ENCODE measurements around the gene IL6R. TPM values are rescaled to one million over a fixed set of nuclear protein-coding genes. Genes with fewer than 3 reads are reported as not detected.

Gene IL6R
- total RNA-seq, 1 donor from 2014 or later, result 2.2 TPM

- H3K4me1 ChIP-seq (ENCODE audit: insufficient read depth, low read length), result peaks cover 29% of the 10 kb centered on the region
Observed at GRCh38 chr1:154425172-154425571, 20.0 kb downstream of the IL6R start.

GRCh38 chr1:154427173-154428139 lies 22.3 kb downstream of the IL6R start:
- no peaks in the 10 kb centered on the region for H3K36me3 ChIP-seq (ENCODE audit: insufficient read depth, low read length)
- TF ChIP-seq EZH2 (IDR thresholded peaks at IDR 0.05; ENCODE audit: insufficient read depth, low read length), result no peak
- Mint-ChIP-seq H3K4me1 (ENCODE audit: low read depth, unreplicated experiment) (peaks cover 24% of the 10 kb centered on the region), H3K27ac (ENCODE audit: unreplicated experiment) (no peak overlapping the region), H3K4me3 (ENCODE audit: unreplicated experiment) (no peak overlapping the region), H3K27me3 (ENCODE audit: low read depth, unreplicated experiment) (peaks cover 7% of the 10 kb centered on the region), H3K9me3 (ENCODE audit: unreplicated experiment) (peaks cover 2% of the 10 kb centered on the region), H3K36me3 (ENCODE audit: low read depth, unreplicated experiment) (no peaks in the 10 kb centered on the region)
- no peaks in the 10 kb centered on the region for H4K20me1 ChIP-seq (ENCODE audit: insufficient read depth, low read length)
- H3K4me3 ChIP-seq (ENCODE audit: insufficient read depth, low read depth, low read length), result no peak overlapping the region
- no peak overlapping the region for H2AFZ ChIP-seq (ENCODE audit: low read depth, low read length)
- no peaks in the 10 kb centered on the region for H3K79me2 ChIP-seq (ENCODE audit: insufficient read depth, low read length)
- peak; percentile 32 for DNase-seq (ENCODE audit: low read depth)
- H3K9ac ChIP-seq (ENCODE audit: low read length), result no peak overlapping the region
- no peaks in the 10 kb centered on the region for H3K9me3 ChIP-seq (ENCODE audit: insufficient read depth, low read depth, low read length)
- no peak for FAIRE-seq
- no peak overlapping the region for H3K27ac ChIP-seq (ENCODE audit: low read depth, low read length)
- H3K4me1 ChIP-seq (ENCODE audit: insufficient read depth, low read length), result peaks cover 37% of the 10 kb centered on the region
- no peak overlapping the region for H3K4me2 ChIP-seq (ENCODE audit: low read length)
- H3K27me3 ChIP-seq (ENCODE audit: insufficient read depth, low read length), result peaks cover 5% of the 10 kb centered on the region

More at GRCh38 chr1:154425172-154425571, 20.0 kb downstream of the IL6R start:
- Mint-ChIP-seq H3K27me3 (ENCODE audit: low read depth, unreplicated experiment) (peaks cover 9% of the 10 kb centered on the region), H3K9me3 (ENCODE audit: unreplicated experiment) (peaks cover 2% of the 10 kb centered on the region), H3K36me3 (ENCODE audit: low read depth, unreplicated experiment) (no peaks in the 10 kb centered on the region), H3K4me3 (ENCODE audit: unreplicated experiment) (no peak overlapping the region), H3K4me1 (ENCODE audit: low read depth, unreplicated experiment) (peaks cover 18% of the 10 kb centered on the region), H3K27ac (ENCODE audit: unreplicated experiment) (peak overlapping the region; percentile 26)
- Histone ChIP-seq H2AFZ (ENCODE audit: low read depth, low read length) (no peak overlapping the region), H3K4me2 (ENCODE audit: low read length) (no peak overlapping the region), H3K9ac (ENCODE audit: low read length) (no peak overlapping the region), H3K27ac (ENCODE audit: low read depth, low read length) (no peak overlapping the region), H3K4me3 (ENCODE audit: insufficient read depth, low read depth, low read length) (no peak overlapping the region), H3K79me2 (ENCODE audit: insufficient read depth, low read length) (no peaks in the 10 kb centered on the region), H3K36me3 (ENCODE audit: insufficient read depth, low read length) (no peaks in the 10 kb centered on the region), H4K20me1 (ENCODE audit: insufficient read depth, low read length) (no peaks in the 10 kb centered on the region), H3K27me3 (ENCODE audit: insufficient read depth, low read length) (peaks cover 4% of the 10 kb centered on the region), H3K9me3 (ENCODE audit: insufficient read depth, low read depth, low read length) (no peaks in the 10 kb centered on the region)
- TF ChIP-seq EZH2 (IDR thresholded peaks at IDR 0.05; ENCODE audit: insufficient read depth, low read length), result no peak
- TF ChIP-seq CTCF (IDR thresholded peaks at IDR 0.05; ENCODE audit: insufficient read depth, low read depth, low read length), result no peak
- DNase-seq (ENCODE audit: low read depth), result peak; percentile 20
- no peak for FAIRE-seq

DNA sequence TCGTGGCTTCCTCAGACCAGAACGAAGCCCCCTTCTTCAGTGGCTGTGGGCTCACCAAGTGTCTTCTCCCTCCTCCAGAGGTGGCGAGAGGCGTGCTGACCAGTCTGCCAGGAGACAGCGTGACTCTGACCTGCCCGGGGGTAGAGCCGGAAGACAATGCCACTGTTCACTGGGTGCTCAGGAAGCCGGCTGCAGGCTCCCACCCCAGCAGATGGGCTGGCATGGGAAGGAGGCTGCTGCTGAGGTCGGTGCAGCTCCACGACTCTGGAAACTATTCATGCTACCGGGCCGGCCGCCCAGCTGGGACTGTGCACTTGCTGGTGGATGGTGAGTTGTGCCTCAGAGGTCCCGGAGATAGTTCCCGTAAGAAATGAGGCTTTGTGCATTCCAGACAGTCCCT lies 24.0 kb downstream of the IL6R start:
- no peak for DNase-seq (ENCODE audit: low read depth)
- Histone ChIP-seq H2AFZ (ENCODE audit: low read depth, low read length) (no peak overlapping the region), H3K36me3 (ENCODE audit: insufficient read depth, low read length) (no peaks in the 10 kb centered on the region), H3K4me1 (ENCODE audit: insufficient read depth, low read length) (peaks cover 31% of the 10 kb centered on the region), H3K79me2 (ENCODE audit: insufficient read depth, low read length) (no peaks in the 10 kb centered on the region), H3K4me2 (ENCODE audit: low read length) (no peak overlapping the region), H3K27me3 (ENCODE audit: insufficient read depth, low read length) (peaks cover 9% of the 10 kb centered on the region), H3K4me3 (ENCODE audit: insufficient read depth, low read depth, low read length) (no peak overlapping the region), H3K9ac (ENCODE audit: low read length) (no peak overlapping the region), H3K27ac (ENCODE audit: low read depth, low read length) (no peak overlapping the region), H3K9me3 (ENCODE audit: insufficient read depth, low read depth, low read length) (no peaks in the 10 kb centered on the region), H4K20me1 (ENCODE audit: insufficient read depth, low read length) (no peaks in the 10 kb centered on the region)
- no peaks in the 10 kb centered on the region for H3K36me3 Mint-ChIP-seq (ENCODE audit: low read depth, unreplicated experiment)
- H3K4me1 Mint-ChIP-seq (ENCODE audit: low read depth, unreplicated experiment), result peaks cover 13% of the 10 kb centered on the region
- no peak overlapping the region for H3K27ac Mint-ChIP-seq (ENCODE audit: unreplicated experiment)
- peaks cover 7% of the 10 kb centered on the region for H3K27me3 Mint-ChIP-seq (ENCODE audit: low read depth, unreplicated experiment)
- H3K9me3 Mint-ChIP-seq (ENCODE audit: unreplicated experiment), result peaks cover 2% of the 10 kb centered on the region
- FAIRE-seq, result no peak
- no peak overlapping the region for H3K4me3 Mint-ChIP-seq (ENCODE audit: unreplicated experiment)
- TF ChIP-seq EZH2 (IDR thresholded peaks at IDR 0.05; ENCODE audit: insufficient read depth, low read length) (no peak), CTCF (IDR thresholded peaks at IDR 0.05; ENCODE audit: insufficient read depth, low read depth, low read length) (no peak)

Measured in astrocyte (in vitro differentiated cells and primary cell).